ENCODE measurements around the gene KCNQ1. TPM values are rescaled to one million over a fixed set of nuclear protein-coding genes. Genes with fewer than 3 reads are reported as not detected.
A peak's percentile ranks its signal among the peaks of the same experiment; 100 is the strongest.

Gene KCNQ1
- total and polyA plus RNA-seq, 2 of the 13 experiments (the other 11 are each of a cell fraction or from before 2014, with no cell fraction given) = 0.02 to 0.08 TPM

DNA sequence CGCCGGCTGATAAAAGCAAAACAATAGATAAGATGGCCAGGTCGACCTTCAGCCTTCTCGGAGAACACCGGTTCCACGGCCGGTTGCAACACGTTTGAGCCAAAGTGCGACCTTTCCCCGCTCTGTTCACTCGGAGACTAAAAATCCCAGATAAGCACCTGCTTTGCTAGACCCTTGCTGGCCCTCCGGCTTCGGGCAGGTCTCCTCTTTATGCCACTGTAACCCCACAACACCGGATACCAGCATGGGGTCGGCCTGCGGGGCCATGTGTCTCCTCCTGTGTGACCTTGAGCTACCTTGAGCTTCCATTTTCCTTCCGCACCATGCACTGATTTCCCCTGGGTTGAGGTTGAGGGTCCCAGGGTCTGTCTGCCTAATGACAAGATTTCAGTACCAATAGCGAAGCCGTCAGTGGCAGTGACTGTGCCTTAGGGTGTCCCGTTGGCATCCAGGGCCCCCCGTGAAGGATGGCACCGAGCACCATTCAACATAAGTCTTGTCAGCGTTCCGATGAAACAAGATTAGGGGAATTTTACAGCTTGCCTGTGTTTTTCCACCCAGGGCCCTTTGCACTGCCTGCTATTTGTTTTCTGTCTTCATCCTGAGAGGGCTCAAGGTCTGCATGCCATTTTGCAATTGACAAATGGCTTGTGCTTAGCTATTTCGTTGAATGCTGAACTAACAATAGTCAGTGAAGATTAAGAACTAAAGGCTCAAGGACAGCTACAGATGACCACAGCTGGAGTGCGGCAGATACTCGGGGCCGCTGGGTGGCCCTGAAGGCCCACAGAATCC lies 118.6 kb downstream of the KCNQ1 start (continued):
- TF ChIP-seq ARHGAP35 (CRISPR knock-in tag; IDR thresholded peaks at IDR 0.05; ENCODE audit: borderline replicate concordance) (no peak), SP5 (CRISPR knock-in tag; IDR thresholded peaks at IDR 0.05; ENCODE audit: borderline replicate concordance, low read depth) (0 out of 2 replicates have a peak, but pooled peaks have one; percentile 52), ZNF282 (IDR thresholded peaks at IDR 0.05; ENCODE audit: partially characterized antibody) (no peak), HOXA3 (CRISPR knock-in tag; IDR thresholded peaks at IDR 0.05) (peak; percentile 71), AGO1 (IDR thresholded peaks at IDR 0.05; ENCODE audit: low read depth, low read length, poor library complexity, severe bottlenecking) (no peak), YEATS4 (CRISPR knock-in tag; IDR thresholded peaks at IDR 0.05; ENCODE audit: borderline replicate concordance) (peak; percentile 67), ZNF737 (CRISPR knock-in tag; IDR thresholded peaks at IDR 0.05; ENCODE audit: borderline replicate concordance) (0 out of 2 replicates have a peak, but pooled peaks have one; percentile 34), ZNF296 (CRISPR knock-in tag; conservative IDR thresholded peaks at IDR 0.05) (0 out of 2 replicates have a peak, but pooled peaks have one; percentile 71), ZNF337 (CRISPR knock-in tag; IDR thresholded peaks at IDR 0.05; ENCODE audit: borderline replicate concordance, low read depth) (no peak), SRF (IDR thresholded peaks at IDR 0.05; ENCODE audit: low read depth, low read length) (no peak), ZBTB8A (CRISPR knock-in tag; IDR thresholded peaks at IDR 0.05; ENCODE audit: borderline replicate concordance, low read depth) (no peak), GATA4 (IDR thresholded peaks at IDR 0.05; ENCODE audit: borderline replicate concordance, low read depth) (peak; percentile 76; the same call in 1 of the 2 replicates), HIVEP1 (CRISPR knock-in tag; IDR thresholded peaks at IDR 0.05) (peak; percentile 45; the same call in 1 of the 2 replicates)
- TF ChIP-seq, protein P1, sequence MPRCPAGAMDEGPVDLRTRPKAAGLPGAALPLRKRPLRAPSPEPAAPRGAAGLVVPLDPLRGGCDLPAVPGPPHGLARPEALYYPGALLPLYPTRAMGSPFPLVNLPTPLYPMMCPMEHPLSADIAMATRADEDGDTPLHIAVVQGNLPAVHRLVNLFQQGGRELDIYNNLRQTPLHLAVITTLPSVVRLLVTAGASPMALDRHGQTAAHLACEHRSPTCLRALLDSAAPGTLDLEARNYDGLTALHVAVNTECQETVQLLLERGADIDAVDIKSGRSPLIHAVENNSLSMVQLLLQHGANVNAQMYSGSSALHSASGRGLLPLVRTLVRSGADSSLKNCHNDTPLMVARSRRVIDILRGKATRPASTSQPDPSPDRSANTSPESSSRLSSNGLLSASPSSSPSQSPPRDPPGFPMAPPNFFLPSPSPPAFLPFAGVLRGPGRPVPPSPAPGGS (CRISPR knock-in tag; IDR thresholded peaks at IDR 0.05) = no peak
- TF ChIP-seq, protein P2, sequence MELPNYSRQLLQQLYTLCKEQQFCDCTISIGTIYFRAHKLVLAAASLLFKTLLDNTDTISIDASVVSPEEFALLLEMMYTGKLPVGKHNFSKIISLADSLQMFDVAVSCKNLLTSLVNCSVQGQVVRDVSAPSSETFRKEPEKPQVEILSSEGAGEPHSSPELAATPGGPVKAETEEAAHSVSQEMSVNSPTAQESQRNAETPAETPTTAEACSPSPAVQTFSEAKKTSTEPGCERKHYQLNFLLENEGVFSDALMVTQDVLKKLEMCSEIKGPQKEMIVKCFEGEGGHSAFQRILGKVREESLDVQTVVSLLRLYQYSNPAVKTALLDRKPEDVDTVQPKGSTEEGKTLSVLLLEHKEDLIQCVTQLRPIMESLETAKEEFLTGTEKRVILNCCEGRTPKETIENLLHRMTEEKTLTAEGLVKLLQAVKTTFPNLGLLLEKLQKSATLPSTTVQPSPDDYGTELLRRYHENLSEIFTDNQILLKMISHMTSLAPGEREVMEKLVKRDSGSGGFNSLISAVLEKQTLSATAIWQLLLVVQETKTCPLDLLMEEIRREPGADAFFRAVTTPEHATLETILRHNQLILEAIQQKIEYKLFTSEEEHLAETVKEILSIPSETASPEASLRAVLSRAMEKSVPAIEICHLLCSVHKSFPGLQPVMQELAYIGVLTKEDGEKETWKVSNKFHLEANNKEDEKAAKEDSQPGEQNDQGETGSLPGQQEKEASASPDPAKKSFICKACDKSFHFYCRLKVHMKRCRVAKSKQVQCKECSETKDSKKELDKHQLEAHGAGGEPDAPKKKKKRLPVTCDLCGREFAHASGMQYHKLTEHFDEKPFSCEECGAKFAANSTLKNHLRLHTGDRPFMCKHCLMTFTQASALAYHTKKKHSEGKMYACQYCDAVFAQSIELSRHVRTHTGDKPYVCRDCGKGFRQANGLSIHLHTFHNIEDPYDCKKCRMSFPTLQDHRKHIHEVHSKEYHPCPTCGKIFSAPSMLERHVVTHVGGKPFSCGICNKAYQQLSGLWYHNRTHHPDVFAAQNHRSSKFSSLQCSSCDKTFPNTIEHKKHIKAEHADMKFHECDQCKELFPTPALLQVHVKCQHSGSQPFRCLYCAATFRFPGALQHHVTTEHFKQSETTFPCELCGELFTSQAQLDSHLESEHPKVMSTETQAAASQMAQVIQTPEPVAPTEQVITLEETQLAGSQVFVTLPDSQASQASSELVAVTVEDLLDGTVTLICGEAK (IDR thresholded peaks at IDR 0.05) = no peak
- TF ChIP-seq, protein P2 (CRISPR knock-in tag; IDR thresholded peaks at IDR 0.05) = 0 out of 2 replicates have a peak, but pooled peaks have one; percentile 7

Data from HepG2 (cell line).